ENCODE results near the gene USP46.

Gene USP46

GRCh38 chr4:52617336-52618020 lies 41.6 kb downstream of the USP46 start:
- DNase-seq = no peak

GRCh38 chr4:52614241-52614640 lies 44.9 kb downstream of the USP46 start:
- no peak for DNase-seq

- DNase-seq = no peak
These were observed 46.8 kb downstream of the USP46 start for GRCh38 chr4:52612341-52612740.

- DNase-seq = peak in 1 of 2 experiments; percentile 11
These were observed 48.0 kb downstream of the USP46 start for GRCh38 chr4:52611030-52611555.

GRCh38 chr4:52606726-52607125 lies 52.4 kb downstream of the USP46 start:
- DNase-seq = no peak

GRCh38 chr4:52606040-52606439 lies 53.1 kb downstream of the USP46 start:
- DNase-seq = no peak

GRCh38 chr4:52604215-52604614 lies 54.9 kb downstream of the USP46 start:
- no peak for DNase-seq

- DNase-seq = no peak
These were observed 58.8 kb downstream of the USP46 start for GRCh38 chr4:52600275-52600674.

- no peak for DNase-seq
These were observed 64.1 kb downstream of the USP46 start for GRCh38 chr4:52595001-52595400.

- no peak for DNase-seq
These were observed 66.8 kb downstream of the USP46 start for GRCh38 chr4:52592287-52592686.

- no peak for DNase-seq
These were observed 70.1 kb downstream of the USP46 start for GRCh38 chr4:52588771-52589591.

GRCh38 chr4:52588097-52588496 lies 71.0 kb downstream of the USP46 start:
- peak in 1 of 2 experiments; percentile 4 for DNase-seq

- no peak for DNase-seq
These were observed 73.0 kb downstream of the USP46 start for GRCh38 chr4:52586069-52586468.

- no peak for DNase-seq
These were observed 73.7 kb downstream of the USP46 start for GRCh38 chr4:52585379-52585778.

GRCh38 chr4:52579602-52580272 lies 79.4 kb downstream of the USP46 start:
- no peak for DNase-seq

- DNase-seq = no peak
These were observed 80.2 kb downstream of the USP46 start for GRCh38 chr4:52578951-52579350.

GRCh38 chr4:52577624-52577962 lies 81.5 kb downstream of the USP46 start:
- DNase-seq = no peak

GRCh38 chr4:52576961-52577623 lies 82.0 kb downstream of the USP46 start:
- DNase-seq = no peak

GRCh38 chr4:52576326-52576725 lies 82.8 kb downstream of the USP46 start:
- DNase-seq = no peak

- no peak for DNase-seq
These were observed 83.7 kb downstream of the USP46 start for GRCh38 chr4:52575406-52575805.

GRCh38 chr4:52574036-52574435 lies 85.1 kb downstream of the USP46 start:
- no peak for DNase-seq

GRCh38 chr4:52573551-52573950 lies 85.5 kb downstream of the USP46 start:
- DNase-seq = no peak

- DNase-seq = no peak
These were observed 86.1 kb downstream of the USP46 start for GRCh38 chr4:52572936-52573485.
